Amniotic epithelial cell (primary cell): ENCODE data around the gene G6PC3.
A peak's percentile ranks its signal among the peaks of the same experiment; 100 is the strongest.
"Not testable (repeated sequence)": the region's sequence is repeated elsewhere in the genome, so short reads cannot be mapped to it uniquely, and the experiment has no call there.

Experiments
- DNase-seq: peaks from one replicate; pipeline ENCODE4 v3.0.0-alpha.2; 2010; ENCODE audit warnings: low read depth

G6PC3 gene

DNA sequence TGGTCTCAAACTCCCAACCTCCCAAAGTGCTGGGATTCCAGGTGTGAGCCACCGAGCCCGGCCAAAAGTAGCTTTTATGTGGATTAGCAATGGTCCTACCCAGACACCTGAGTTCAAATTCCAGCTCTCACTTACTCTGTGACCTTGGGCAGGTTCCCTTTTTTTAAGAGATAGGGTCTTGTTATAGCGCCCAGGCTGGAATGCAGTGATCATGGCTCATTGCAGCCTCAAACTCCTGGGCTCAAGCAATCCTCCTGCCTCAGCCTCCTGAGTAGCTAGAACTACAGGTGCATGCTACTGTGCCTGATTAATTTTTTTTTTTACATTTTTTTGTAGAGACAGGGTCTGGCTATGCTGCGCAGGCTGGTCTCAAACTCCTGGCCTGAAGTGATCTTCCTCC lies 36.3 kb downstream of the G6PC3 start:
- no peak for DNase-seq

DNA sequence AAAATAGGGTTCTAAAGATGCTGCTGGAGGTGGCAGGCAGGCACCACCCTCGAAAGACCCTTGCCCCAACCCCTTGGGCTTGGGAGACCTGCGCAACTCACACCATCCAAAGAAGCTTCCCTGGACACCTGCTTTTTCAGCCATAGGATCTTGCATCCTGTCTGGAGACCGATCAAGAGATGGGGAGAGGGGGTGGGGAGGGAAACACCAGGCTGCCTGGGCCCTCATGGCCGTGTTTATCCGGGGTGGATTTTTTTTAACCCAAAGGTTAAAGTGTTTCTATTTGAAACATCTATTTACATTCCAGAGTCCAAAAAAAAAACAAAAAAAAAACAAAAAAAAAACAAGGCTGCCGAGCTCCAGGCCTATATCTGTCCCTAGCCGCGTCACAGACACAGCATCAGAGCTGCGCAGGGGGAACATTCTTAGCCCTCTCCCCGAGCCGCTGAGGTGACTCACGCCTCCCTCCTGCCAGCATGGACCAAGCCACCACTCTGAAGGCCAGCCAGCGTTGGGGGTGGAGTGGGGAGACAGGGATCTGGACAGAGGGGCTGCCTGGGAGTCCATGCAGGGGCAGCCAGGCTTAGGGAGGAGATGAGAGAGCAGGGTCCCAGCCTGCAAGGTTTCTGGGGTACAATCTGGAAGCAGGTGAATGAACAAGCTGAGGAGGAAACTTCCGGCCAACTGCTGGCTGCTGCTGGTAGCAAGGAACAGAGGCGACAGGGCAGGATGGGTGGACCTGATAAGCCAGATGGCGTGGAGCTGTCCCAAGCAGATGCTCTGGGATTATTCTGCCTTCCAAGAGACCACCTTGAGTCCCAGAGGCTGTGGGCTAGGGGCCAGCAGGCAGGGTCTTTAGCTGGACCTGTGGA lies 38.1 kb downstream of the G6PC3 start:
- DNase-seq = peak; percentile 85

DNA sequence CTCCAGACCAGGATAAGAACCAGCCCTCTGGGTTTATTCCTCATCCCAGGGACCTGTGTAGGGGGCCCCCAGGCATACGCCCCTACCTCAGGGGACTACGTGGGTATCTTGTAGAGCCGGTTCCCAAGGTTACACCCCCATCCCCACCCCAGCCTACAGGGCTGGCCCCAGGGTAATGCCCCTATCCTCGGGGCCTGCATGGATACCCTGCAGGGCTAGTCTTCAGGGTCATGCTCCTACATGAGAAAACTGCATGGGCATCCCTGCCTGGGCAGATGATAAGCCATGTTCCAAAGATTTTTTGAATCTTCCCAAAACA lies 38.7 kb downstream of the G6PC3 start:
- DNase-seq = no peak

DNA sequence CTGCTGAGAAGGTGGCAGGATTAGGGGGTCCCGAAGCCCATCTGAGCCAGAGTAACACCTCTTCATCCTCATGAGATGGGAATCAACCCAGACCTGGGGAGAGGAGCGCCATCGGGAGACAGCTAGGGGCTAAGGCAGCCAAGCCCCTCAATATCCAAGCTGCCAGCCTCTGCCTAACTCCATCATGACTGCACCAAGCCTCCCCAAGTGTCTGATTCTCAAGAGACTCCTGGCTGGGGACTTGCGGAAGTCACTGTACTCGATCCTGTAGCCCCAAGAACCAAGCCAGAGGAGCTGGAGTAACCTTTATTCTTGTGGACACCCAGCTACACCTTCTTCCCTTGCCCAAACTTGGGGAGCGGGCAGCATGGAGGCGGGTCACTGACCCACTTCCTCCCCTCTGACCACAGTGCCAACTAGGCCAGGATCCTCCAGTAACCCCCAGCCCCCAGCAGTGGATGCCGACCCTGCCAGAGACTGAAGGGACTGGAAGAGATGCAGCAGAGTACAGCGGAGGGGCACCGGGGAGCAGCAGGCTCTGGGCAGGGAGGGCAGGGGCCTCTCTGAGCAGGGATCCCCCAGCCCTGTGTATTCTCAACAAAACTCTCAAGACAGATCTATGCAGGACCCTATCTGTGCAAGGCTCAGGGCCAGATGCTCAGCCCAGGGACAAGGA lies 39.6 kb downstream of the G6PC3 start:
- no peak for DNase-seq

DNA sequence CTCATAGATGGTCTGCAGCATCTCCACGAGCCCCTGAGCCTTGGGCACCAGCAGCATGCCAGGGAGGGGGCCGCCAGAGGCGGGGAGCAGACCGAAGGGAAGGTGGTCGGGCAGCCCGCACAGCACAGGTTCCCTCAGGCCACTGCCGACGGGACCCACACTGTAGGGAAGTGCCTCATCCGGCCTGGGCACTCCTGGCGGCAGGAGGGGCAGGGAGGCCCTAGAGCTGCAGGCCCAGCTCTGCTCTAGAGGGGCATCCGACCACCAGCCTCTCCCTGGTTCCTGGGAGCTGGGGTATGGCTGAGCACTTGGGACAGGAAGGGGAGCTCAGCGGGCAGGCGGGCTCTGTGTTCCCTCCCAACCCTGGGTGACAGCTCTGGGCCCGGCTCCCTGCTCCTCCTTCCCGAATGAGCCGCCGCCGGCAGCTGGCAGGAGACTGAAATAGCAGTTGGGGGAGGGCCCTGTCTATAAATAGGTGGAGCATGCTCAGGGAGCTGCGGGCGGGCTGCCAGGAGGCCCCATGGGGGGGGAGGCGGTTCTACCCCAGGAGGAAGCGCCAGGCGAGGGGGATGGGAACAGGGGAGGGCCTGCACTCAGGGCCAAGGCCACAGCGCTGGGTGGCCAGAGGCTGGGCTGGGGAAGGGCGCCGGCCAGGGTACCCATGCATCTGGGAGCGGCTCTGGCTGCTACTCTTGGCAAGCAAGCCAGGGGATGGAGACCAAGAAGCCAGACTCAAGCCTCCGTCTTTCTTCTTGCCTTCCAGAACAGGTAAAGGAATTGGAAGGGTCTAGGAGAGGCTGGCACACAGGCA lies 40.5 kb downstream of the G6PC3 start:
- peak; percentile 74 for DNase-seq

DNA sequence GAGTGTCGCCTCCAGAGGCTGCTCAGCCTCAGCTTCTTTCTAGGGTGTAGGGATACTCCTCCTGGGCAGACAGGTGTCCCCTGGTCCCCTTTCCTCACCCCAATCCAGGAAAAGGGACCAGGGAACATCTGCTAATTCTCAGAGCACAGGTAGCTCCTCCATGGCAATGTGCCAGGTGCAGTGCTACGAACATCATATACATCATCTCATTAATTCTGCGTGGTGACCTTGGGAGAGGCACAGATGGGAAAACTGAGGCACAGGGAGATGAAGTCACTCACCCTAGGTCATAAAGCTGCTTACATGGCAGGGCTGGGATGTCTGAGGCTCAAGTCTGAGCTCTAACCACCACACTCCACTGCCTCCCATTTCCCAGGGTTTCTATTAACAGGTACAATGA lies 41.2 kb downstream of the G6PC3 start:
- no peak for DNase-seq

DNA sequence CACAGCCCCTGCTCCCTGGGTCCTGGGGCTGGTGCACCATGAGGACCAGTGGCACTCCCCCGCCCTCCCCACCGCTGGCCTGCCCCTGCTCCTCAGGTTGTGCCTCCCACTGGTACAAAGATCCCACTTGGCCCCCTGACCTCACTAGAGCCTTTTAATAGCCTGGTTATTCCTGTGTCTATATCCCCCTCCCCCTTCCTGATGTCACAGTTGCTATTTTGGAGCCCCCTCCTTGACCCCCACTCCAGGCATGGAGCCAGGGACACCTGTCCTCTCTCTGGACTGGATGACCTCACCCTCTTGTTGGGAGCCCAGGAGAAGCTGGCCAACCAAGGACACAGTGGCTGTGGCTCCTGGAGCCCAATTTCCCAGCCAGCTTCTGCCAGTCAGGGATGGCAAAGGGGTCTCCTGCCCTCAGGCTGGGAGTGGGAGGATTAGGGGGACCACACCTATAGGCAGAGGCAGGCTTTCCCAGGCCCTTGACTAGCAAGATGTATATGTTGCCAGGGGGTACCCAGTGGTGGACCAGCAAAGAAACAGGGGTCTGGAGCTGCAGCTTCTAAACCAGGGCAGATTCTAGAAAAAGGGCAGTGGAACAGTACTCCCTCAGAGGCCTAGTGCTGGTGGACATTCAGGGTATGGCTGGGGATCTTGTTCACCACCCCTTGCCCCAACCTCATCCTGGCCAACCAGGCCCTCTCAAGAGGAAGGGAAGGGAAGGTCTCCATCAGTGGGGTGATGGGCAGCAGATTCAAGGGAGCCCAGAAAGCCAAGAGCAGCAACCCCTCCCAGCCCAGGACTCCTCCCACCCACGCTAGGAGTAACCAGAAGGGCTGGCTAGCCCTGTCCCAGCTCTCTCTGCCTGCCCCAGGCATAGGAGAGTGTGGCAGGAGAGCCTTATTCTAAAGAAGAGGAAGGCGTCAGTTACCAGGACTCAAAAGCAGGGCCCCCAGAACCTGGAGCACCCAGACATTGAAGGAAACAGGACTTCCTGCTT lies 42.0 kb downstream of the G6PC3 start:
- no peak for DNase-seq

DNA sequence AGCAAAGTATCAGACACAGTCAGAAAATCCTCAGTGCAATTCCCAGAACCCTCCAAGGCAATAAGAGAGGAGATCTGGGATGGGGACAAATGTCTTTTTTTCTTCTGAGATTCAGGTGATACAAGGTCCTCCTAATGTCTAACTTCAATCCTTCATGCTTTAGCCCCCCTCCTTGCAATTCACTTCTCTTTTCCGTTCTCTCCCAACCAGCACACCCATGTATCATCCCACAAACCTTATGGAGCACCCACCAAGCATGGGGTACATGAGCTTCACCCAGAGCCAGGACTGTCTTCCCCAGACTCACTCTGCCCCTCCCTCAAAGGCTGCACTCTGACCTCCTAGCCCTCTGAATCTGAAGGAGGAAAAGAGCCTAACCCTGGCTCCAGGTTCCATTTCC lies 42.8 kb downstream of the G6PC3 start:
- DNase-seq = no peak

DNA sequence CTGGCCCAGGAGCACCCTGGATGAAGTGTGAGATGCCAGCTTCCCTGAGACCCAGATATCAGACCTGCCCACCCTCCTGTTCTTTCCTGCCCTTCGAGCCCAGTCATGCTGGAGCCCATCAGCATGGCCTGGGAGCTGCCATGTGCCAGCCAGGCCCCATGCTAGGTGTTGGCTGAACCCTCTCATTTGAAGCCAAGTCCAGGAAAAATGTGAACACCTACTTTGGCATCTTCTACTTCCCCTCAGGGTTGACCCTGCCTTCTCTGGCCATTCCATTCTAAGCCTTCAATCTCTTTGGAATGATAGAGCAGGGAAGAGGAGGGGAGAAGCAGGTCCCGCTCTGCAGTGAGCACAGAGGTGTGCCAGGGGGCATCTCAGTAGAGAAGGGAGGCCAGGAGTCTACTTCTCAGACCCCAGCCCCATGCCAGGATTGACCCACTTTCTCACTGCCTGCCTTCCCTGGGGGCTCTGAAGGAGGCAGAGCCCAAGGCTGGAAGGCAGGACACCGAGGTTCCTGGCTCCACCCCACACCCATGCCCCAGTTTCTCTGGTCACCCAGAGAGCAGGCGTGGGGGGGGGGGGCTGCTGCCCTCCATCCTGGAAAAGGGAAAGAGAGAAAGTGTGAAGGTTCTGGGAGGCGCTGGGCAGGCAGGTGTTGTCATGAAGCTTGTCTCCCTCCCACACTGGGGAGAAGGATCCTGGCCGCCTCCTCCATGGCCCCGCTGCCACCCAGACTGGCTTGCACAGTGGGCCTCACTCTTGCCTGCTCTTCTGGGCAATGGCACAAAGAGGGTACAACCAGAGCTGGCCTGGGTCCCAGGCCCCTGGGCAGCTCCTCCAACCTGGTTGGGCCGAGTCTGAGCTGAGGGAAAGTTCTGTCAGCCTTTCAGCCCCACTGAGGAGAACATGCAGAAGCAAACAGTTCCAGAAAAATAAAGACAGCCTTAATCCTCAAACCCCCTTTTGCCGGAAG lies 43.6 kb downstream of the G6PC3 start:
- no peak for DNase-seq

DNA sequence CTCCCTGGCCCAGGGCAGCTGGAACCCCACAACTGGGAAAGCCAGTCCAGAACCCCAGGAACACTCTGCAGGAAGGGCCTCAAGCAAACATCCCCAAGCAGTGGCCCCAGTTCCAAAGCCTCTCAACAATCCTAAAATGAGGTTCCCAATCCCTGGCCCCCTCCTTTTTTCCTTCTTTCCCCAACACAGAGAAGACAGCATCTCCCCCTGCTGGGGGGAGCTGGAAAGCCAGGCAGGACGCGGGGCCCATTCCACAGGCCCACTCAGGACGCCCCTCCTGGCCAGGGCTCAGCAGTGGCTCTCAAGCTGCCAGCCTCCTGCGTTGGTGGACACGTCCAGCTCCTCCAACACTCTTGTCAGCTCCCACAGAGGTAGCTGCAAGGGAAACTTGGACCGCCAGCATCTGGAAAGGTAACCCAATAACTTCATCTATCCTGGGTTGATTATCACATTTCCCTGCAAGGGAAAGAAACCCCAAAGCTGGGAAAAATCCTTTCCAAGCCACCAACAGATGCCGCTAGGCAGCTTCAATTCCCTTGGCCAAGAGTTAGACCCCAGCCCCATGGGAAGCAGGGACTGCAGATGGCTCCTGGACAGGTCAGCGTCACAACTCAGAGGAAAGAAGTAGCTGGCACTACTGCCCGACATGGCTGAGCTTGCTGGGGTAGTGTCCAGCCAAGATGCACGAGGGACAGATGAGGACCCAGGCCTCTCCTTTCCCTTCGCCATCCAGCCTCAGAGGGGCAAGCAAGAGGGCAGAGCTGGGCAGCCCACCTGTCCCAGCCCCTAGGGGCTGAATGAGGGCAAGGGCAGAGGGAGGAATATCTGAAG lies 45.3 kb downstream of the G6PC3 start:
- DNase-seq = peak; percentile 22

DNA sequence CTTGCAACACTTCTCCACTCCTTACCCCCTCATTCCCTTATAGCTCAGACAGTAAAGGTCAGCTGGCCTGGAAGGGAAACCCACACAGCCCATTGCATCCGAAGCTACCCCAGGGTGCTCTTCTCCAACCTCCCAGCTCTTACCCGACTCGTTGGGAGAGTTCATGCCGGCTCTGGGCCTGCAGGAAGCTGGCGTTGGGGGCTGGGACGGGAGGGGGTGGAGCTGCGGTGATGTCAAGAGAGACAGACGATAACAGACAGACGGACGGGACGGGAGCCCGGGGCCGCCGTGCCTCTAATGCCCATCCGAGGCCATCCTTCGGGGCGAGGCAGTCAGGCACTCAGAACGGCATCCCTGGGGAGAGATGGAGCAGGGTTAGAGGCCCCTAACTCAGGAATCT lies 46.8 kb downstream of the G6PC3 start:
- DNase-seq = no peak

DNA sequence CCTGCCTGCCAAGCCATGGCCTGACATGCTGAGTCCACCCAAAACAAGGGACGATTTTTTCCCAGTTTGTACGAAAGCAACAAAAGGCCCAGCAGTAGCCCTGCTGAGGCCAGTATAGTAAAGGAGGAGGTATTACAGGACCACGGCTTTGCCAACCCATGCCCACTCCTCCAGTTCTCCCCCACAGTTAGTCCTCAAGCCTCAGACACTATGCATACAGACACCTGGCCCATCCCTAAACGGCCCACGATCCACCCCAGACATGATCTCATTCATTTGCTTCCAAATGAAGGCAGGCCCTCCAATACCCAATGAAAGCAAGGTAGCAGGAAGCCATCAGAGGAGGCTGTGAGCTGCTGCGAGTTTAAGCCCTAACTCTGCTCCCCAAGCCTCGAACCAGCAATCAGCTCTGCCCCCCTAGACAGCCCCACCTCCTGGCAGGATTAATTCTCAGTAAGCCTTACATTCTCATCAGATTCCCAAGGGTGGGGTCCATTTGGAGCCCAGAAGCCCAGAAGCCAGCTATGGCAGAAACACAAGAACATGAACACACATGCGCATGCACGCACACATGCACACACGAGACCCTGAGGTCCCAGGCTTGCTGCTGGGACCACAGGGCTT lies 48.0 kb downstream of the G6PC3 start:
- DNase-seq = no peak

DNA sequence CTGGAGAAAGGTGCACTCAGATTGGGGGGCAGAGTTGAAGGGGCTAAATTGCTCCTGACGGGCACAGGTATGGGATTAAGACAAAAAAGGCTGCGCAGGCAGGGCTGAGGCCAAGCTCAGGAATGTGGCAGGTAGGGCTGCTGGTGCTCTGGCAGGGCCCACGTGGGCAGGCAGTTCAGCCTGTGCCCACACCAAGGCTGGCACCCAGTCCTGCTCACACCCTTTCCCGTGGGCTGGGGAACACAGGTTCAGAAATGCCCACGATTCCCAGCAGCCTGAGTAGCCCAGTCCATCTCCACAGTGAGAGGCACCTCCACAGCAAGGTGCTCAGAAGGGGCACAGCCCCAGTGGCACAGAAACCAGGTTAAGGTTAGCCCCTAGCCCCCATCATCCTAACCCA lies 48.5 kb downstream of the G6PC3 start:
- no peak for DNase-seq

DNA sequence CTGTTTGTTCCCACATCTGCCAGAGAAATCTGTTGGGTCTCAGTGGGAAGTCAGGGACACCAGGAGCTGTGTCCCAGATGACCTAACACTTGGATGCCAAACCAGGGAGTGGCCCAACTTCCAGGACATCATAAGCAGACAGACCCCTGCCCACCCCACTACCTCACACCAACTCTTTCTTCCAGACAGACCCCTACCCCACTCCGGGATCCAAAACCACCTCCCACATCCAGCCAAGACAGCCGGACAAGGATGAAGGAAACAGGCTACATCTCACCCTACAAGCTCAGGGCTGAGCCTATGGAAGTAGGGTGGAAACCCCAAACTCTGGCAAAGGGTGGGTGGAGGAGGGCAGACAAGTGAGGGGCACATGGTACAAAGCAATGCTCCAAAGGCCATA lies 49.3 kb downstream of the G6PC3 start:
- no peak for DNase-seq

DNA sequence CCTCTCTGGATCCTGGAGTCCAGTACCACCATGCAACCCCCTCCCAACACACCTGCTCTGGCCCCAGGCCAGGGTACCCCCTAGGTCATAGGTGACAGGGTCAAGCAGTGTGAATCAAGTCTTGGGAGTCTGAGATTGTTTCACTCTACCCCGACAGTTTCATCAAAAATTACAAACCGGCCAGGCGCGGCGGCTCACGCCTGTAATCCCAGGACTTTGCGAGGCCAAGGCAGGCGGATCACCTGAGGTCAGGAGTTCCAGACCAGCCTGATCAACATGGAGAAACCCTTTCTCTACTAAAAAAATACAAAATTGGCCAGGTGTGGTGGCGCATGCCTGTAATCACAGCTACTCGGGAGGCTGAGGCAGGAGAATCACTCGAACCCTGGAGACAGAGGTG lies 49.7 kb downstream of the G6PC3 start:
- not testable (repeated sequence) for DNase-seq

DNA sequence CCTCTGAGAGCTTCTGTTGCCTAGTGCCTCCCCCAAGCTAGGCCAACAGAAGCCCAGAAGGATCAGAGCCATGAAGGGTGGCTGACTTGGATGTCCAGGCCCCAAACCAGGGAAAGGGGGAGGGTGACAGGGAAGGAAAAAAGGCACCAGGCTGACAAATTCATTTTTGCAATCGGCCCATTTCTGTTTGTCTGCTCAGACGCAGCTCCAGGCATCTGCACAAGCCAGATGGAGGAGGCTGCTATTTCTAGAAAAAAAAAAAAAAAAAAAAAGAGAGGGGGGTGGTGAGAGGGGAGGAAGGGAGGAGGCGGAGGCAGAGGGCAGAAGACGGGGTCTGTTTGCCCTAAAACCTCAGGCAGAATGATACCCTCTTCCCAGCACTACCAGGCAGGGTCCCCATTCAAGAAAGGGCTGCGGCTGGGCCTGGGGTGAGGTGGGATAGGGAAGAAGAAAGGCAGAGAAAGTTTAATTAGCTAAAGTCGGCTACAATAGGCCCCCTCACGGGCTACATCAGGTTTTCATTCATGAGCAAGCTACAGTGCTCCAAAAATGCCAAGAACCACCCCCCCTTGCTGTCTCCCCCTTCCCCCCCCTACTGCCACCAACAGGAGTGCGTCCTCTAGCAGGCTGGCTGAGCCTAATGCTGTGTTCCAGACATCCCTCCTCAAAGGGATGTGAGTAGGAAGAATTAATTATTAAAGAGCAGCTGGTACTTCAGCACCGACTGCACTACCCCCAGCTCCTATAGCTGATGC lies 50.5 kb downstream of the G6PC3 start:
- DNase-seq = no peak

DNA sequence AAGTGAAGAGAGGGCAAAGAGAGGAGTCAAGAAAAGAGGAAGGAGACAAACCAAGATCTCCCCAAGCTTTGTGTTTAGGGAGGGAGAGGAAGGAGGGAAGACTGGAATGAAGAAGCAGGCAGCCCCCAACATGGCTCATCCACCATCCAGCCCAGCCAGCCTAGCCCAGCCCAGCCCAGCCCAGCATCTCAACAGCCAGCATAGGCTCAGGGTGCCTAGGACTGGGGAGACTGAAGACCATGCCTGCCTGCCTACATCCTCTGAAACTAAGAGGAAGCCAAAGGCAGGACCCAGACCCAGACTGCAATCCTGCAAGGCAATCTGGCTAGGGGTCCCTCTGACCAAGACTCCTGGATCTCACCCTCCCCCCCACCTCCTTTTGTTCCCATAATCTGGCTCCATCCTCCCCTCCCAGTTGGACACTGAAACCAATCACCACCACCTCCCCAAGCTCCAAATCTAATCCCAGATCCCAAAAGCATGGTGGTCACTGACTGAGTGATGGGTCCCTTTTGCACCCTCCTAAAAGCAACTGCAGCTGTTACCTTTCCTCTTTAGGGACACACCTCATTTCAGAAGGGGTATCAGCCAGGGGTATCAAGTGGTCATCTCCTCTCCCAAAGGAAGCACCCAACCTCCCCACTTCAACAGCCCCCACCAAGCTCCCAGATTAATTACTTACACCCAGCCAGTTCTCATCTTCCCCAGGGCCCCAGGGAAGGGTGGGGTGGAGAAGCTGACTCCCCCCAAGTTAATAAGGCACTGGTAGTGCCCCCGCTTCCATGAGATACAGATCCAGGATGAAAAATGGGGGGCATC lies 51.7 kb downstream of the G6PC3 start:
- DNase-seq = no peak
